SH-SY5Y (cell line): ENCODE results near the gene GAGE2A.
"Not testable (repeated sequence)": the region's sequence is repeated elsewhere in the genome, so short reads cannot be mapped to it uniquely, and the experiment has no call there.

ENCODE experiments used
- GATA2 ChIP-seq: IDR thresholded peaks from 2 replicates; pipeline ENCODE4 v1.6.1; 2011; ENCODE audit warnings: mild to moderate bottlenecking, low read depth, low read length
- GATA3 ChIP-seq: IDR thresholded peaks from 2 replicates; pipeline ENCODE4 v1.6.1; 2011; ENCODE audit warnings: low read depth, mild to moderate bottlenecking, low read length, moderate library complexity

GAGE2A gene, protein sequence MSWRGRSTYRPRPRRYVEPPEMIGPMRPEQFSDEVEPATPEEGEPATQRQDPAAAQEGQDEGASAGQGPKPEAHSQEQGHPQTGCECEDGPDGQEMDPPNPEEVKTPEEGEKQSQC

DNA sequence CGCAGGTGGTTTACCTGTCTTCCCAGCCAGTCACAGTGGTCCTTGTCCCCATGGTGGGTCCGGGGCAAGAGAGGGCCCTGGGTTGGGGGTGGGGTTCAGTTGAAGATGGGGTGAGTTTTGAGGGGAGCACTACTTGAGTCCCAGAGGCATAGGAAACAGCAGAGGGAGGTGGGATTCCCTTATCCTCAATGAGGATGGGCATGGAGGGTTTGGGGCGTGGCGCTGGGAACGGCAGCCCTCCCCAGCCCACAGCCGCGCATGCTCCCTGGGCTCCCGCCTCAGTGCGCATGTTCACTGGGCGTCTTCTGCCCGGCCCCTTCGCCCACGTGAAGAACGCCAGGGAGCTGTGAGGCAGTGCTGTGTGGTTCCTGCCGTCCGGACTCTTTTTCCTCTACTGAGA lies at the start of gene GAGE2A:
TSS of gene GAGE2A (plus strand) at position 301 of the 400 bp plus-strand sequence. CDS start 1,155 bp downstream, outside the sequence.
- TF ChIP-seq GATA2, GATA3: not testable (repeated sequence)

DNA sequence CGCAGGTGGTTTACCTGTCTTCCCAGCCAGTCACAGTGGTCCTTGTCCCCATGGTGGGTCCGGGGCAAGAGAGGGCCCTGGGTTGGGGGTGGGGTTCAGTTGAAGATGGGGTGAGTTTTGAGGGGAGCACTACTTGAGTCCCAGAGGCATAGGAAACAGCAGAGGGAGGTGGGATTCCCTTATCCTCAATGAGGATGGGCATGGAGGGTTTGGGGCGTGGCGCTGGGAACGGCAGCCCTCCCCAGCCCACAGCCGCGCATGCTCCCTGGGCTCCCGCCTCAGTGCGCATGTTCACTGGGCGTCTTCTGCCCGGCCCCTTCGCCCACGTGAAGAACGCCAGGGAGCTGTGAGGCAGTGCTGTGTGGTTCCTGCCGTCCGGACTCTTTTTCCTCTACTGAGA lies 47.9 kb upstream of the GAGE2A start, which contains the start of gene GAGE12D:
TSS of gene GAGE12D (plus strand) at position 301 of the 400 bp plus-strand sequence. CDS start 1,155 bp downstream, outside the sequence.
- not testable (repeated sequence) for TF ChIP-seq GATA3, GATA2

DNA sequence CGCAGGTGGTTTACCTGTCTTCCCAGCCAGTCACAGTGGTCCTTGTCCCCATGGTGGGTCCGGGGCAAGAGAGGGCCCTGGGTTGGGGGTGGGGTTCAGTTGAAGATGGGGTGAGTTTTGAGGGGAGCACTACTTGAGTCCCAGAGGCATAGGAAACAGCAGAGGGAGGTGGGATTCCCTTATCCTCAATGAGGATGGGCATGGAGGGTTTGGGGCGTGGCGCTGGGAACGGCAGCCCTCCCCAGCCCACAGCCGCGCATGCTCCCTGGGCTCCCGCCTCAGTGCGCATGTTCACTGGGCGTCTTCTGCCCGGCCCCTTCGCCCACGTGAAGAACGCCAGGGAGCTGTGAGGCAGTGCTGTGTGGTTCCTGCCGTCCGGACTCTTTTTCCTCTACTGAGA lies 38.3 kb upstream of the GAGE2A start, which contains the start of gene GAGE12E:
TSS of gene GAGE12E (plus strand) at position 301 of the 400 bp plus-strand sequence. CDS start 1,155 bp downstream, outside the sequence.
- not testable (repeated sequence) for TF ChIP-seq GATA3, GATA2

DNA sequence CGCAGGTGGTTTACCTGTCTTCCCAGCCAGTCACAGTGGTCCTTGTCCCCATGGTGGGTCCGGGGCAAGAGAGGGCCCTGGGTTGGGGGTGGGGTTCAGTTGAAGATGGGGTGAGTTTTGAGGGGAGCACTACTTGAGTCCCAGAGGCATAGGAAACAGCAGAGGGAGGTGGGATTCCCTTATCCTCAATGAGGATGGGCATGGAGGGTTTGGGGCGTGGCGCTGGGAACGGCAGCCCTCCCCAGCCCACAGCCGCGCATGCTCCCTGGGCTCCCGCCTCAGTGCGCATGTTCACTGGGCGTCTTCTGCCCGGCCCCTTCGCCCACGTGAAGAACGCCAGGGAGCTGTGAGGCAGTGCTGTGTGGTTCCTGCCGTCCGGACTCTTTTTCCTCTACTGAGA lies 28.8 kb upstream of the GAGE2A start, which contains the start of gene GAGE12F:
TSS of gene GAGE12F (plus strand) at position 301 of the 400 bp plus-strand sequence. CDS start 1,155 bp downstream, outside the sequence.
- not testable (repeated sequence) for TF ChIP-seq GATA2, GATA3

DNA sequence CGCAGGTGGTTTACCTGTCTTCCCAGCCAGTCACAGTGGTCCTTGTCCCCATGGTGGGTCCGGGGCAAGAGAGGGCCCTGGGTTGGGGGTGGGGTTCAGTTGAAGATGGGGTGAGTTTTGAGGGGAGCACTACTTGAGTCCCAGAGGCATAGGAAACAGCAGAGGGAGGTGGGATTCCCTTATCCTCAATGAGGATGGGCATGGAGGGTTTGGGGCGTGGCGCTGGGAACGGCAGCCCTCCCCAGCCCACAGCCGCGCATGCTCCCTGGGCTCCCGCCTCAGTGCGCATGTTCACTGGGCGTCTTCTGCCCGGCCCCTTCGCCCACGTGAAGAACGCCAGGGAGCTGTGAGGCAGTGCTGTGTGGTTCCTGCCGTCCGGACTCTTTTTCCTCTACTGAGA lies 19.2 kb upstream of the GAGE2A start, which contains the start of gene GAGE12G:
TSS of gene GAGE12G (plus strand) at position 301 of the 400 bp plus-strand sequence. CDS start 1,155 bp downstream, outside the sequence.
- TF ChIP-seq GATA2, GATA3: not testable (repeated sequence)

DNA sequence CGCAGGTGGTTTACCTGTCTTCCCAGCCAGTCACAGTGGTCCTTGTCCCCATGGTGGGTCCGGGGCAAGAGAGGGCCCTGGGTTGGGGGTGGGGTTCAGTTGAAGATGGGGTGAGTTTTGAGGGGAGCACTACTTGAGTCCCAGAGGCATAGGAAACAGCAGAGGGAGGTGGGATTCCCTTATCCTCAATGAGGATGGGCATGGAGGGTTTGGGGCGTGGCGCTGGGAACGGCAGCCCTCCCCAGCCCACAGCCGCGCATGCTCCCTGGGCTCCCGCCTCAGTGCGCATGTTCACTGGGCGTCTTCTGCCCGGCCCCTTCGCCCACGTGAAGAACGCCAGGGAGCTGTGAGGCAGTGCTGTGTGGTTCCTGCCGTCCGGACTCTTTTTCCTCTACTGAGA lies 9.6 kb upstream of the GAGE2A start, which contains the start of gene GAGE12H:
TSS of gene GAGE12H (plus strand) at position 301 of the 400 bp plus-strand sequence. CDS start 1,155 bp downstream, outside the sequence.
- not testable (repeated sequence) for TF ChIP-seq GATA3, GATA2

DNA sequence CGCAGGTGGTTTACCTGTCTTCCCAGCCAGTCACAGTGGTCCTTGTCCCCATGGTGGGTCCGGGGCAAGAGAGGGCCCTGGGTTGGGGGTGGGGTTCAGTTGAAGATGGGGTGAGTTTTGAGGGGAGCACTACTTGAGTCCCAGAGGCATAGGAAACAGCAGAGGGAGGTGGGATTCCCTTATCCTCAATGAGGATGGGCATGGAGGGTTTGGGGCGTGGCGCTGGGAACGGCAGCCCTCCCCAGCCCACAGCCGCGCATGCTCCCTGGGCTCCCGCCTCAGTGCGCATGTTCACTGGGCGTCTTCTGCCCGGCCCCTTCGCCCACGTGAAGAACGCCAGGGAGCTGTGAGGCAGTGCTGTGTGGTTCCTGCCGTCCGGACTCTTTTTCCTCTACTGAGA lies 9.4 kb downstream of the GAGE2A start, which contains the start of gene GAGE1:
TSS of gene GAGE1 (plus strand) at position 301 of the 400 bp plus-strand sequence. CDS start 1,155 bp downstream, outside the sequence.
- not testable (repeated sequence) for TF ChIP-seq GATA2, GATA3

DNA sequence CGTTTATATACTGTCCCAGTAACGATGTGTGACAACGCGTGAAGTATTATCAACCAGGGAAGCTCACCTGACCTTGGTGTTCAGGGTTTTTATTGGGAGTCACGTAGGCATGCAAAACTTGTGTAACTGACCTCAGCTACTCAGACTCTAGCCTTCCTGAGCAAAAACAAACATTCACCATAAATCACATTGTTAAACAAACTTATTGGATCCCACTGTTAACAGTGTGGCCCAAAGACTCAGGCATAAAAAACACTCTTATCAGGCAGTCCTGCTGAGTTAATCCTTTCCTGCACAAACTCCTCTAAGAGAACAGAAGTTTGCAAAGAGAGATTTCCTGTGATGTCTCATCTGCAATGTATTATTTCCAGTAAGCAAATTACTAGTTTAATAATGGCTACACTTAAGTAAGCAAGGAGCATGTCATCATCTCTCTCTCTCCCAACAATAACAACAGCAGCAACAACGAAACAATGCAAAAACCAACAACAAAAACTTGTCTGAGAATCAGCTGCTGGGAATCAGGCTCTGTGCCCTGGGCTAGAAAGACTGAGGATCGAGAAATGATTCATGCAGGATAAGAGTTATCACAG lies 21.5 kb downstream of the GAGE2A start:
- TF ChIP-seq GATA2 (no peak), GATA3 (no peak)

DNA sequence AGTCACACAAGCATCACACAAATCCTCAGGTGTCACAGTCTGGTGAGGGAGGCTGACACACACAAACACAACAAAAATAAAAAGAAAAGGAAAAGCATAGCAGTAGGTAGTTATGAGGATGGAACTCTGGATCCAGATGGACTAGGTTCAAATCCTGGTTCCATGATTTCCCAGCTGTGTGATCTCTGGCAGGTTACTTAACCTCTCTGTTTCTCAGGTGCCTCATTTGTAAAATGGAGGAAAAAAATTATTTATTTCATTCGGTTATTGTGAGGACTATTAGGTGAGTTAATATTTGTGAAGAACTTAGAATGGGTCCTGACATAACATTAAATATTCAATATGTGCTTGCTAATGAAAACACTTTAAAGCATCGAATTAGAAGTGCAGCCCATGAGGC lies 29.3 kb downstream of the GAGE2A start:
- TF ChIP-seq GATA2, result no peak
- TF ChIP-seq GATA3, result no peak

DNA sequence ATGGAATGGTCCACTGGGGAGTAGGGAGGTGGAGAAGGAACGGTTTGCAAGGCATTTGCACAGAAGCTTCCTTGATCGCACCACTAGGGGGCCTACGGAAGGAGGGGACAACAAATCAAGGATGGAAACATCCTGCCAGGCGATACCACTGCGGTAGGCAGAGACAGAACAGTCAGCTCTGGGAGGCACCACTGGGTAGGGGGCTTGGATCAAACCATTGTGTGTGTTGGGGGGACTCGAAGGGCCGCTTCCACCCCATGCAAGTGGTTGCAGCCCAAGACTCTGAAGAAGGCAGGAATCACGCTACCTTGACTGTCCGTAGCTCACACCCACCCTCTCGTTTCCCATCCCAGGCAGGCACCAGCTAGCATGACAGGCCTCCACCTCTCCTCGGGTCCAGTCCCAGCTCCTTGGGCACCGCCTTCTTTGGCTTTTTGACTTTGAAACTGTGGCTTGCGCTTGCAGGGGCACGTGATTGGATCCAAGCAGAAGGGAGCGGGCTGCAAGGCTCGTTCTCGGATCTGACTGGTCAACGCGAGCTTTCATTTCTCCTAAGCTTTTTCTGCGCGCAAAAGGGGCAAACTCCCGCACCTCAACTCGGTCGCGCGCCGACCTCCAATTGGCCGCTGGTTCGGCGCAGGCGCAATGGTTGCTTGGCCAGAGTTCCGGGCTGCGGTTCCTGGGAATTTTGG lies 37.9 kb downstream of the GAGE2A start:
- TF ChIP-seq GATA3 (no peak), GATA2 (no peak)

DNA sequence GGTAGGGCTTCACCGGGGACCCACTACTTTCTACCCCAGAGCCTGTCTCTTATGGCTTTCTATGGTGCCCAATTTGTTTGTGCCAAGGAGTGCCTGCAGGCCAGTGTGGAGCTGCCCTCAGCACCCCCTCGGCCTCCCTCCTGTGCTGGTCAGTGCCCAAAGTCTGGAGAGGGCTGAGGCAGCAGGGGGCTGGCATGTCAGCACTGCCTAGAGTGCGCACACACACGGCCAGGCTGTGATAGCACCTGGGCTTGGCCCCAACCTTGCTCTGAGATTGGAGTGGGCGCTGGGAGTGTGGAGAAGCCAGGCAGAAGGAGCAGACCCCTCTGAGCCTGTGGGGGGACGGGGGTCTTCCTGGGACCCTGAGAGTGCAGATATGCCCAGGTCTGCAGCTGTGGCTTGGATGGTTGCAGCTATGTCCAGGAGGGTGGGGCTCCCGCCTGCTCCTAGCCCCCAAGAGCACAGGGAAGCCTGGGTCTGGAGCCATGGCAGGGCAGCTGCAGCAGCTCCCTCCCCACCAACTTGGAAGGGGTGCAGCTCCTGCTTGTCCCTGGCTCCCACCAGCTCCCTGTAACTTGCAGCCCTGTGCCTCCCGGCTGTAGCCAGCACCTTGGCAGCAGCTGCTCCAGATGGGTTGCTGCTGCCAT lies 55.8 kb downstream of the GAGE2A start:
- TF ChIP-seq GATA2, result no peak
- TF ChIP-seq GATA3, result no peak
